HEK293 (cell line): ENCODE results near the gene AEN.

ENCODE experiments used
- KLF16 ChIP-seq: fragments of 450-650 bp; formaldehyde crosslinking; IDR thresholded peaks from 2 replicates; pipeline ENCODE4 v1.5.1; 2017; ENCODE audit warnings: missing biosample characterization, missing genetic modification characterization
- SETDB1 ChIP-seq: IDR thresholded peaks from one replicate; pipeline ENCODE4 v1.6.1; 2017; ENCODE audit warnings: mild to moderate bottlenecking, low read length, moderate library complexity, mixed read lengths; ENCODE audit not compliant: insufficient read length
- ZNF274 ChIP-seq, 2 experiments: fragments of 200-500 bp in 1 of 2; fragments of 450-650 bp in 1 of 2; sonication (Bioruptor generic) in 1 of 2; formaldehyde crosslinking in 1 of 2; IDR thresholded peaks; 2 replicates each; pipeline versions ENCODE4 v1.5.1 to v1.6.1; 2014 to 2016; ENCODE audit warnings: borderline replicate concordance in 1 of 2, inconsistent platforms in 1 of 2, low read length in 1 of 2, missing biosample characterization in 1 of 2, missing genetic modification characterization in 1 of 2
- ZNF37A ChIP-seq: fragments of 450-650 bp; IDR thresholded peaks from 2 replicates; pipeline ENCODE4 v1.5.1; 2018; ENCODE audit warnings: missing biosample characterization, missing genetic modification characterization
- ZNF658 ChIP-seq: fragments of 450-650 bp; formaldehyde crosslinking; IDR thresholded peaks from 2 replicates; pipeline ENCODE4; 2016; ENCODE audit warnings: missing biosample characterization, missing genetic modification characterization
- ZNF76 ChIP-seq: fragments of 450-650 bp; formaldehyde crosslinking; IDR thresholded peaks from 2 replicates; pipeline ENCODE4; 2016; ENCODE audit warnings: low read depth, missing biosample characterization, missing genetic modification characterization, borderline replicate concordance
- ZNF768 ChIP-seq: fragments of 450-650 bp; formaldehyde crosslinking; IDR thresholded peaks from 2 replicates; pipeline ENCODE4 v1.5.1; 2018; ENCODE audit warnings: missing biosample characterization, mild to moderate bottlenecking, missing genetic modification characterization
- TF ChIP-seq, protein P1 (sequence below): fragments of 450-650 bp; formaldehyde crosslinking; IDR thresholded peaks from 2 replicates; pipeline ENCODE4 v1.5.1; 2016; ENCODE audit warnings: missing biosample characterization, missing genetic modification characterization
- TF ChIP-seq, protein P2 (sequence below): fragments of 450-650 bp; formaldehyde crosslinking; IDR thresholded peaks from 2 replicates; pipeline ENCODE4 v1.5.1; 2016; ENCODE audit warnings: missing biosample characterization, missing genetic modification characterization
- TF ChIP-seq, protein P3 (sequence below): fragments of 450-650 bp; formaldehyde crosslinking; IDR thresholded peaks from 2 replicates; pipeline ENCODE4 v1.5.1; 2016; ENCODE audit warnings: missing biosample characterization, missing genetic modification characterization

DNA sequence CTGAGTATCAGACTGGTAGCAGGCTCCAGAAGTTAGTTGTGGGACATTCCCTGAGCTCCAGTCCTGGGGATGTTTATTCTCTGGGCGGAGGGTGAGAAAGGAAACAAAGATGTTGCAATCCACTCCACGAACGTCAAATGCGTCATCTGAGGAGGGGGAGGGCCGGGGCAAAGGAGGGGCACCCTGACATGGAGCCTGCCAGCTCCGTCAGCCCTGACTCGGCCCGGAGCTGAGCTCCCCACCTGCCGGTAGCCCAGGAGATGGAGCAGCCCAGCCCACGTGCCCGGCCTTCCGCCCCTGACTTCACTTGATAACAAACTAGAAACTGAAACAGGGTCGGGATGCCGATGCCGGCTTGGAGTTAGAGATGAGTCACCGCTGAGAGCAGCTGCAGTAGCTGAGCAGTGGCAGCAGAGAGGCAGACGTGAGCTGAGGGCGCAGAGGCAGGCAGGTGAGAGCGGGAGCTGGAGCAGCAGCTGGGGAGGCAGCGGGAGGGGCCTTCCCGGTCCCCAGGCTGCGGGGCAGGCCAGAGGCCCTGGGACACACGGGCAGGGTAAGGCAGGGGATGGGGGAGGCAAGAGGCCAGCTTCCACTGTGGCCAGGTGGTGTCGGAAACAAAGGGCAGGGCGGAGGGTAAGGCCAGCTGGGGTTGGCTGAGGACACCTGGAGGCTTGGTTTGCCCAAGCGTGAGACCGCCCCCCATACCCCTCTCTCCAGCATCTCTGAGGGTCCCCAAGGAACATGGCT lies 17.7 kb downstream of the AEN start, which contains the start of gene ISG20:
- TF ChIP-seq ZNF274 (IDR thresholded peaks at IDR 0.05; ENCODE audit: low read length) (no peak), ZNF274 (tag by site-specific recombination; IDR thresholded peaks at IDR 0.05; ENCODE audit: borderline replicate concordance) (no peak), ZNF76 (peak; percentile 47; the same call in 1 of the 2 replicates), ZNF768 (tag by site-specific recombination) (no peak), SETDB1 (no peak), ZNF37A (tag by site-specific recombination) (no peak), KLF16 (tag by site-specific recombination) (peak; percentile 87), ZNF658 (tag by site-specific recombination) (no peak)
- TF ChIP-seq, protein P1, sequence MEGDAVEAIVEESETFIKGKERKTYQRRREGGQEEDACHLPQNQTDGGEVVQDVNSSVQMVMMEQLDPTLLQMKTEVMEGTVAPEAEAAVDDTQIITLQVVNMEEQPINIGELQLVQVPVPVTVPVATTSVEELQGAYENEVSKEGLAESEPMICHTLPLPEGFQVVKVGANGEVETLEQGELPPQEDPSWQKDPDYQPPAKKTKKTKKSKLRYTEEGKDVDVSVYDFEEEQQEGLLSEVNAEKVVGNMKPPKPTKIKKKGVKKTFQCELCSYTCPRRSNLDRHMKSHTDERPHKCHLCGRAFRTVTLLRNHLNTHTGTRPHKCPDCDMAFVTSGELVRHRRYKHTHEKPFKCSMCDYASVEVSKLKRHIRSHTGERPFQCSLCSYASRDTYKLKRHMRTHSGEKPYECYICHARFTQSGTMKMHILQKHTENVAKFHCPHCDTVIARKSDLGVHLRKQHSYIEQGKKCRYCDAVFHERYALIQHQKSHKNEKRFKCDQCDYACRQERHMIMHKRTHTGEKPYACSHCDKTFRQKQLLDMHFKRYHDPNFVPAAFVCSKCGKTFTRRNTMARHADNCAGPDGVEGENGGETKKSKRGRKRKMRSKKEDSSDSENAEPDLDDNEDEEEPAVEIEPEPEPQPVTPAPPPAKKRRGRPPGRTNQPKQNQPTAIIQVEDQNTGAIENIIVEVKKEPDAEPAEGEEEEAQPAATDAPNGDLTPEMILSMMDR (tag by site-specific recombination), result peak; percentile 87
- TF ChIP-seq, protein P2, sequence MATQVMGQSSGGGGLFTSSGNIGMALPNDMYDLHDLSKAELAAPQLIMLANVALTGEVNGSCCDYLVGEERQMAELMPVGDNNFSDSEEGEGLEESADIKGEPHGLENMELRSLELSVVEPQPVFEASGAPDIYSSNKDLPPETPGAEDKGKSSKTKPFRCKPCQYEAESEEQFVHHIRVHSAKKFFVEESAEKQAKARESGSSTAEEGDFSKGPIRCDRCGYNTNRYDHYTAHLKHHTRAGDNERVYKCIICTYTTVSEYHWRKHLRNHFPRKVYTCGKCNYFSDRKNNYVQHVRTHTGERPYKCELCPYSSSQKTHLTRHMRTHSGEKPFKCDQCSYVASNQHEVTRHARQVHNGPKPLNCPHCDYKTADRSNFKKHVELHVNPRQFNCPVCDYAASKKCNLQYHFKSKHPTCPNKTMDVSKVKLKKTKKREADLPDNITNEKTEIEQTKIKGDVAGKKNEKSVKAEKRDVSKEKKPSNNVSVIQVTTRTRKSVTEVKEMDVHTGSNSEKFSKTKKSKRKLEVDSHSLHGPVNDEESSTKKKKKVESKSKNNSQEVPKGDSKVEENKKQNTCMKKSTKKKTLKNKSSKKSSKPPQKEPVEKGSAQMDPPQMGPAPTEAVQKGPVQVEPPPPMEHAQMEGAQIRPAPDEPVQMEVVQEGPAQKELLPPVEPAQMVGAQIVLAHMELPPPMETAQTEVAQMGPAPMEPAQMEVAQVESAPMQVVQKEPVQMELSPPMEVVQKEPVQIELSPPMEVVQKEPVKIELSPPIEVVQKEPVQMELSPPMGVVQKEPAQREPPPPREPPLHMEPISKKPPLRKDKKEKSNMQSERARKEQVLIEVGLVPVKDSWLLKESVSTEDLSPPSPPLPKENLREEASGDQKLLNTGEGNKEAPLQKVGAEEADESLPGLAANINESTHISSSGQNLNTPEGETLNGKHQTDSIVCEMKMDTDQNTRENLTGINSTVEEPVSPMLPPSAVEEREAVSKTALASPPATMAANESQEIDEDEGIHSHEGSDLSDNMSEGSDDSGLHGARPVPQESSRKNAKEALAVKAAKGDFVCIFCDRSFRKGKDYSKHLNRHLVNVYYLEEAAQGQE, result no peak
- TF ChIP-seq, protein P3, sequence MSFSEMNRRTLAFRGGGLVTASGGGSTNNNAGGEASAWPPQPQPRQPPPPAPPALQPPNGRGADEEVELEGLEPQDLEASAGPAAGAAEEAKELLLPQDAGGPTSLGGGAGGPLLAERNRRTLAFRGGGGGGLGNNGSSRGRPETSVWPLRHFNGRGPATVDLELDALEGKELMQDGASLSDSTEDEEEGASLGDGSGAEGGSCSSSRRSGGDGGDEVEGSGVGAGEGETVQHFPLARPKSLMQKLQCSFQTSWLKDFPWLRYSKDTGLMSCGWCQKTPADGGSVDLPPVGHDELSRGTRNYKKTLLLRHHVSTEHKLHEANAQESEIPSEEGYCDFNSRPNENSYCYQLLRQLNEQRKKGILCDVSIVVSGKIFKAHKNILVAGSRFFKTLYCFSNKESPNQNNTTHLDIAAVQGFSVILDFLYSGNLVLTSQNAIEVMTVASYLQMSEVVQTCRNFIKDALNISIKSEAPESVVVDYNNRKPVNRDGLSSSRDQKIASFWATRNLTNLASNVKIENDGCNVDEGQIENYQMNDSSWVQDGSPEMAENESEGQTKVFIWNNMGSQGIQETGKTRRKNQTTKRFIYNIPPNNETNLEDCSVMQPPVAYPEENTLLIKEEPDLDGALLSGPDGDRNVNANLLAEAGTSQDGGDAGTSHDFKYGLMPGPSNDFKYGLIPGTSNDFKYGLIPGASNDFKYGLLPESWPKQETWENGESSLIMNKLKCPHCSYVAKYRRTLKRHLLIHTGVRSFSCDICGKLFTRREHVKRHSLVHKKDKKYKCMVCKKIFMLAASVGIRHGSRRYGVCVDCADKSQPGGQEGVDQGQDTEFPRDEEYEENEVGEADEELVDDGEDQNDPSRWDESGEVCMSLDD (tag by site-specific recombination), result peak; percentile 45; the same call in 1 of the 2 replicates
